Measurements from ENCODE around the gene CEACAM1. TPM values are rescaled to one million over a fixed set of nuclear protein-coding genes. Genes with fewer than 3 reads are reported as not detected.

CEACAM1 gene
- total and polyA plus RNA-seq, 7 donors, result 0.62 to 4.8 (median 1.4) TPM

DNA sequence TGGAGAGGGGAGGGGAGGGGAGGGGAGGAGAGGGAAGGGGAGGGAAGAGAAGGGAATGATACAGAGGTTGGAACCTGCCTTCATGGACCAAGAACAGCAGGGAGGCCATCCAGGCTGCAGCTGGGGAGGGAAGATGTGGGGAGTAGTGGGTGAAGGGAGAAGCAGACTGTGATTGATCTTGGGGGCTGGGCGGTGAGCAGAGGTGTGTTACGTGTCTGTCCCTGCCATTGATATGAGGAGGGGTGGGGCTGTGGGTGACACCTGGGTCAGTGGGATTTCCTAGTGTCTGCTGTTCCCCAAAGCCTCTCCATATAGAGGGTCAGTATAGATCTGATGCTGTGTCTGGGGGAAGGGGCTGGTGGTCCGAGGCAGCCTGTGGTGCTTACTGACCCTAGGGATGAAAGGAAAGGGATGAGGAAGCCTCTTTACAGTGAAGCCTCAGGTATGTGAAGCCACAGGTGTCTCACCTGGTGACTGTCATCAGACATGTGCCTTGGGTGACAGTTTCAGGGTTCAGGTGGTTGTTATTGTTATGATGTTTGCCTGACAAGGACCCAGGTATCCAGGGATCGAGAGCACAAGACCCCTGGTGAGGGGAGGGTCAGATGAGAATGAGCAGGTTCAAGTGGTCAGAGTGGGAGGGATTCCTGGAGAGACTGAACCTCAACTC, 18.7 kb upstream of the CEACAM1 start:
- no peaks in the 10 kb centered on the region for H3K4me1 ChIP-seq

DNA sequence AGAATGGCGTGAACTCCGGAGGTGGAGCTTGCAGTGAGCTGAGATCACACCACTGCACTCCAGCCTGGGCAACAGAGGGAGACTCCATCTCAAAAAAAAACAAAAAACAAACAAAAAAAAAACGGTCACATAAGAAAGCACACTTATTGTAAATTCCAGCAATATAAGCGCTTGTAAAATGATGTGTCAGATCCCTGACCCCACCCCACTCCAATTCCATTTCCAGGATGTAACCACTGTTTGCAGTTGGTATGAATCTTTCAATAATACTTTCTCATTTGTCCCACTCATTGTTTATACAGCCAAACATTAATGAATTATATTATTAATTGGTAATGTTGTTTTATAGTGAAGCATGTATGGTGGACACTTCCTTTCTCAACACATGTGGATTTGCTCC, 15.9 kb upstream of the CEACAM1 start:
- H3K4me1 ChIP-seq, result no peaks in the 10 kb centered on the region
- H3K9me3 ChIP-seq, result no peaks in the 10 kb centered on the region
- ATAC-seq (no peak), DNase-seq (no peak)
- no peak for TF ChIP-seq CTCF (IDR thresholded peaks at IDR 0.05)
- peaks cover 0 to 3% (median 0%) of the 10 kb centered on the region in 3 donors for H3K27me3 ChIP-seq (ENCODE audit: insufficient read depth in 3 of 3, low read length in 2 of 3)
- no peak overlapping the region for H3K4me3 ChIP-seq
- intact Hi-C loops (cut with DNase I), result no loop called here
- 80 to 86% (median 82%) methylated on average over 4 of the region's 4 CpGs for WGBS, 3 donors
- no peaks in the 10 kb centered on the region for H3K36me3 ChIP-seq (ENCODE audit: insufficient read depth in 1 of 2, low read depth in 1 of 2)
- H3K27ac ChIP-seq, result no peak overlapping the region

More for the DNA sequence above, 18.7 kb upstream of the CEACAM1 start:
- no peak for DNase-seq
- WGBS, 3 donors, result 63 to 79% (median 75%) methylated on average over 4 of the region's 4 CpGs
- no peak overlapping the region for H3K27ac ChIP-seq
- H3K4me3 ChIP-seq, result no peak overlapping the region
- intact Hi-C loops (cut with DNase I), result no loop called here
- no peaks in the 10 kb centered on the region for H3K36me3 ChIP-seq (ENCODE audit: insufficient read depth in 1 of 2, low read depth in 1 of 2)
- no peak for ATAC-seq
- TF ChIP-seq CTCF (IDR thresholded peaks at IDR 0.05), result no peak
- H3K27me3 ChIP-seq (ENCODE audit: insufficient read depth in 3 of 3, low read length in 2 of 3), result peaks cover 0 to 3% (median 0%) of the 10 kb centered on the region in 3 donors
- H3K9me3 ChIP-seq, result no peaks in the 10 kb centered on the region

DNA sequence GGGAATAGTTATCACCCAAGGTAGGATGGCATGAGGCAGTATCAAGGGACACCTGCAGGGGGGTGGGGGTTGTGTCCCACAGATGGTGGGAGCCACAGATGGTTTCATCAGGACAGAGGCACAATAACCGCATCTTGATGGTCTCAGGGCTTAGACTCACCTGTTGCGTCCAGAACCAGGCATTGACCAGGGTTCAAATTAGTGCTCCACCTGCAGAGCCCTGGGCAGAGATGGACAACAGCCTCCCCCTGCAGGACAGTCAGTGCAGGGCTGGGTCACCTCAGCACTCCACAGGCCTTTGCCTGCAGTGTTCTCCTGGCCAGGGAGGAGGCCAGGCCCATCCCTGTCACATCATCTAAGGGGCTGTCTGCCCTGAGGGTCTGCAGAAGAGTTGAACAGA, 14.5 kb upstream of the CEACAM1 start:
- no peak for TF ChIP-seq CTCF (IDR thresholded peaks at IDR 0.05)
- DNase-seq (no peak), ATAC-seq (no peak)
- no peak overlapping the region for H3K27ac ChIP-seq
- H3K27me3 ChIP-seq (ENCODE audit: insufficient read depth in 3 of 3, low read length in 2 of 3), result peaks cover 0 to 7% (median 3%) of the 10 kb centered on the region in 3 donors
- H3K4me1 ChIP-seq, result no peaks in the 10 kb centered on the region
- H3K4me3 ChIP-seq, result no peak overlapping the region
- 91 to 94% (median 93%) methylated on average over 2 of the region's 2 CpGs for WGBS, 3 donors
- H3K9me3 ChIP-seq, result no peaks in the 10 kb centered on the region
- no peaks in the 10 kb centered on the region for H3K36me3 ChIP-seq (ENCODE audit: insufficient read depth in 1 of 2, low read depth in 1 of 2)
- intact Hi-C loops (cut with DNase I), result no loop called here

DNA sequence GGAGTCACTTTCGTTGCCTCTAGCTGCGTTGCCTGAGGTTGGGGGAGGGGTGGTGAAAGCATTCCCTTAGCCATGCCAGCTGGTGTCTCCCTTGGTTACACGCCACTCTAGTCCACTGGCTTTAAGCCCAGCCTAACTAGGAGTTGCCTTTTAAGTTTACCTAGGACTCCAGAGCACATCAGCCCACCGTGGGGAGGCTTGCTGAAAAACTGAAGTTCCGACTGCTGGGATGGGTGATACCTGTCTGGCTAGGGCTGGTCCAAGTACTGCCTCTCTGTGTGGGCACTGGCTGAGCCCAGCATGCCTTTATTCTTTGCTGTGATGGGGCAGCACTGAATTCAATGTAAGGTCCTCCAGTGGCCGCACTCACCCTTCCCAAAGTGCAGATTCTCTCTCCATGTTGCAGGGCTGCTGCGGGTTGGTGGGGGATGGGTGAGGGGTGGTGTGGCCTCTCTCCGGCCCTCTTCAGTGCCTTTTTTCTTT, 11.8 kb upstream of the CEACAM1 start:
- intact Hi-C loops (cut with DNase I), result no loop called here
- H3K9me3 ChIP-seq, result no peaks in the 10 kb centered on the region
- ATAC-seq (no peak), DNase-seq (no peak)
- H3K27me3 ChIP-seq (ENCODE audit: insufficient read depth in 3 of 3, low read length in 2 of 3), result peaks cover 0 to 7% (median 0%) of the 10 kb centered on the region in 3 donors
- H3K4me1 ChIP-seq, result no peaks in the 10 kb centered on the region
- no peak overlapping the region for H3K27ac ChIP-seq
- WGBS, 3 donors, result 47 to 54% (median 49%) methylated on average over 8 of the region's 8 CpGs
- TF ChIP-seq CTCF (IDR thresholded peaks at IDR 0.05), result no peak
- no peaks in the 10 kb centered on the region for H3K36me3 ChIP-seq (ENCODE audit: insufficient read depth in 1 of 2, low read depth in 1 of 2)
- H3K4me3 ChIP-seq, result no peak overlapping the region

All from psoas muscle (tissue), 8 donors.